NCI-H446 (cell line): ENCODE measurements around the gene C6orf89.
"Not testable (repeated sequence)": the region's sequence is repeated elsewhere in the genome, so short reads cannot be mapped to it uniquely, and the experiment has no call there.

Experiments
- DNase-seq, 2 experiments: peaks; one replicate each; lab custom pipeline; 2025; lab: John Stamatoyannopoulos, UW

C6orf89 gene

GRCh38 chr6:36924131-36924530, 38.4 kb downstream of the C6orf89 start:
- no peak for DNase-seq

DNA sequence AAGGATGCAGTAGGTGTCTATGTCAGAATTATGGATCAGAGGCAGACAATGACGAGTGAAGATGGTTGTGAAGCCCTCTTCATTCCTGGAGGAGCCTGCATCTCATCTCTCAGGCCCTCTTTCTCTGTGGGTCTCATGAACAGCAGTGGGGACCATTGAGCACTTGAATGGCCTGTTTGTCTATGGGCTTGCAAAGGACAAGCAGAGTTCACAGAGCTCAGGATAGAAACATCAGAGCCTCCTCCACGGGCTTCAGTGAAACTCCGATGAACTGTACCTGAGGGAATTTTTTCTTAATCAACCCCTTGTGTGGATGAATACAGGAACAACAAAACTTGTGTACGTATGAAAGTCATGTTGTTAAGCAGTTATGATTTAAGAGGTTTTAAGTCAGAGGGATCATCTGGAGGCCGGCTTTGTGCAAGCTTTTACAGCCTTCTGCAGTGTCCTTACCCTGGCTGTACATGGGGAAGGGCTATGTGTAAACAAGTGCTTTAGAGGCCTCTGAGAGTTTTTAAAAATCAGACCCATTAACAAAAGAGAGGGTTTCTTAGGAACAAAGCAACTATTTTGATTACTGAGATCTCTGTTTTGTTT, 39.1 kb downstream of the C6orf89 start:
- no peak for DNase-seq

GRCh38 chr6:36925809-36926208, 40.1 kb downstream of the C6orf89 start:
- no peak for DNase-seq

- no peak for DNase-seq
These were observed 41.2 kb downstream of the C6orf89 start for GRCh38 chr6:36926708-36927513.

DNA sequence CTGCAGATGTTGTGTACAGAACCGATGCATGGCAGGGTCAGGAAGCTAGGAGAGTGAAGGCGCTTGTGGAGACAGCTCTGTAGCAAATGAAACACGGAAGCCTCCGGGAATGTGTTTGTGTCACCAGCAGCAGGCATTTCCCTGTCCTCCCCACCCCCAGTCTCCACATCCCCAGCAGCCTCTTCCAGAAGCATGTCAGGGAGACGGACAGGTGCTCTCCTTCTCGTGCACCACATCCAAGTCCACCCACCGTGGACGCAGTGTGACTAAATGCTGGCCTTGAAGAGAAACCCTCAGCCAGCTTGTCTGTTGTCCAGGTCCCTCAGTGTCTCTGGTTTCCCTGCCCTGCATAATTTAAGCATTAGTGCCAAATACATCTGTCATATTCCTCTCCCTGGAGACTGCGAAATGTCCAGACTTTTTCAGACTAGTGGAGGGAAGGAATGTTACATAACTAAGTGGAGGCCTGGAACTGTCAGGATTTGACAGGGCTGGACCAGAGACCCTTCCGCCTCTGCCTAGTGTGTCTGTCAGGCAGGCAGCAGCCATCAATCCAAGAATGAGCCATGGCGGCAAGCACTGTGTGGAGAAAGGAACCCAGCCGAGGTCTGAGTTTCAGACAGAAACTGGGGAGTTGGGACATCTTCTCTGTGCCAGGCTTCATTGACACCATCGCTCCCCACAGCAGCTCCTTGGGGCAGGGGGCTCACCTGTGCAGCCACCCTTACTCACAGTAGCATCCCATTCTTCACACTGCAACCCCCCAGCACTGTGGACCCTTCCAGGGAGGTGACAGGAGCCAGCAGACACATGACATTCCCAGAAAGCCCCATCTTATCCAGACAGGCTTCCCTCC, 42.2 kb downstream of the C6orf89 start:
- DNase-seq: no peak

GRCh38 chr6:36928547-36928918, 42.8 kb downstream of the C6orf89 start:
- DNase-seq: no peak

DNA sequence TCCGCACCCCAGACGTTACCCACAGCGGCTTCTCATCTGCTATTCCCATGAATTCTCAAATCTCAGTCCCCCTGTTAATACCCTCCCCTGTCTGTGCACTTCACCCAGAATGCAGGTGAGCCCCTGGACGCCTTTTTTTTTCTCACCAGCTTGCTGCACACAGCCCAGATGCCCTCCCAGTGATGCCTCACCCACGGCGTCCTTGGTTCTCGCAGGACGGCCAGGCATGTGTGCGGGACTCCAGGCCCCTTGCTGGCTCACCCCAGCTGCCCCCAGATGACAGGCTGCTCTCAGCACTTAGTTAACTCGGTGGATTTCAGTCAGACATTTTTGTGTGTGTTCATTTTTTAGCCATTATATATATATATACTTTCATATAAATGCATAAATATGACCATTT, 43.4 kb downstream of the C6orf89 start:
- DNase-seq: no peak

- DNase-seq: no peak
These were observed 43.9 kb downstream of the C6orf89 start for GRCh38 chr6:36929607-36930006.

DNA sequence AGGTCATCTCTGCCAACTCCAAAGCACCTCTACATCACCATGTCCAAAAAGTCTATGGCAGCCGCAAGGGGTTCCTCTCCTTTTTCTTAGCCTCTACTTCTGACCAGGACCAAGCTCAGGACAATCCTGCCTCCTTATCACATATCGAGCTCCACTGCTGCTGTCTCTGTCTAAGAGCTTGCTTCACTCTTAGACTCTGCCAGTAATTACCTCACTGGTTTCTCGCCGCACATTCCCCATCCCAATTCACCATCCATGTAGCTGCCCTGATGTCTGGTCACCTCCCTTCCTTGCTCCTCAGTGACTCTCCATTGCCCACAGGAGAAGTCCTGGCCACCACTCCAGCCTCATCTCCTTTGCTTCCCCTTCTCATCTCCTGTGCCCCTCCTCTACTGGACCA, 44.7 kb downstream of the C6orf89 start:
- no peak for DNase-seq

- DNase-seq: no peak
These were observed 47.4 kb downstream of the C6orf89 start for GRCh38 chr6:36933102-36933501.

DNA sequence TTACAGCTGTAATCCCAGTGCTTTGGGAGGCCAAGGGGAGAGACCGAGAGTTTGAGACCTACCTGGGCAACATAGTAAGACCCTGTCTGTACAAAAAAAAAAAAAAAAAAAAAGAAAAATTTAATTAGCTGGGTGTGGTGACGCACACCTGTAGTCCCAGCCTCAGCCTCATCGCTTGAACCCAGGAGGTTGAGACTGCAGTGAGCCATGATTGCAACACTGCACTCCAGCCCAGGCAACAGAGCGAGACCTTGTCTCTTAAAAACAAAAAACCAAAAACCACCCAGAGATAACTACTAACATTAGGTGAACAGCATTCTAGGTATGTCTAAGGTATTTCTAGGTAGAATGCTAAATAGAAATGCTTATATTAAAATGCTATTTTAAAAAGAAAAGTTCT, 47.8 kb downstream of the C6orf89 start:
- DNase-seq: no peak

DNA sequence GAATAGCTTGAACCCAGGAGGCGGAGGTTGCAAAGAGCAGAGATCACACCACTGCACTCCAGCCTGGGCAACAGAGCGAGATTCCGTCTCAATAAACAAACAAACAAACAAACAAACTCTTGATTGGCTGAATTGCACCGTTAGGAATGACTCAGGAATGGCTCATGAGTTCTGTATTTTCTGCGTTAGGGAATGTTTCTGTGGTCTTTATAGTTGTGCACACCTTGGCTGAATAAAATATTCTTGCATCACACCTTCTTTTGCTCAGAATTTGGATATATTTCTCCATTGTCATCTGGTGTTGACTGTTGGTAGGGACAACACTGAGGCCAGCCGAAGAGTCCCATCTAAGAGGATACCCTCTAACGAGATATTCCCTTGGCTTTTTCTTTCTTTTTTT, 49.1 kb downstream of the C6orf89 start:
- no peak for DNase-seq

DNA sequence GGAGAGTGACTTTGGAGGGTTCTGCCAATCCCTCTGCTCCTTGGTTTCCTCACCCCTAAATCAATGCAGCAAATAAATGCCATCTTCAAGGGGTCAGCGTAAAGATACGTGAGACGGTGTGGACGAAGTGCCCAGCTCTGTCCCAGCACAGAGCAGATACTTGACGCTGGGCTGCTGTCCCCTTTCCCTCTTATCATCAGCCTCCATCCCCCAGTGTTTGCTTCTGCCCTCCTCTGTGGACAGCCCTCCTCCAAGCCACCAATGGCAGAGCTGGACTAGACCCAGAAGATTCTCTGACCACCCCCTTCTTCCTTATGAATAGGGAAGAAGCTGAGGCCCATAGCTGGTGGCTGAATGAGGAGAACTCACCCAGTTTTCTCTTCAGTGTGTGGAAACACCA, 51.1 kb downstream of the C6orf89 start:
- DNase-seq: no peak

DNA sequence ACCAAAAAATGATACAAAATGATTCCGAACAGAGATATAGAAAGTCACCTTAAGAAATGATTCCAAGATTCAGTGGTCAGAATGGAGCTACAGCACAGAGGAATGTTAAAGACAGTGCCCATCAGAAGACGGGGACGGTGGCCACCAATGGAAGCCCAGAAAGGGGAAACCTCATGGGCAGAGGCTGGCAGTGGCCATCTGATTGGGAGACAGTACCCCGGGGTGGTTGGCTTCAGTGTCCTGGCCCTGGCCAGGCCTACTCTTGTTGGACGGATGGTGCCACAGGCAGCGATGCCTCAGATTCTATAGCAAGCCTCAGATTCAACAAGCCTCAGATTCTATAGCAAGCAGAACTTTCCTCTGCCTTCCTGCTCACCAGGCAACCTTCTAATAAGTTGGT, 52.1 kb downstream of the C6orf89 start:
- DNase-seq: no peak

- DNase-seq: no peak
These were observed 52.8 kb downstream of the C6orf89 start for GRCh38 chr6:36938536-36938935.

- DNase-seq: not testable (repeated sequence)
These were observed 53.3 kb downstream of the C6orf89 start for GRCh38 chr6:36939005-36939404.

DNA sequence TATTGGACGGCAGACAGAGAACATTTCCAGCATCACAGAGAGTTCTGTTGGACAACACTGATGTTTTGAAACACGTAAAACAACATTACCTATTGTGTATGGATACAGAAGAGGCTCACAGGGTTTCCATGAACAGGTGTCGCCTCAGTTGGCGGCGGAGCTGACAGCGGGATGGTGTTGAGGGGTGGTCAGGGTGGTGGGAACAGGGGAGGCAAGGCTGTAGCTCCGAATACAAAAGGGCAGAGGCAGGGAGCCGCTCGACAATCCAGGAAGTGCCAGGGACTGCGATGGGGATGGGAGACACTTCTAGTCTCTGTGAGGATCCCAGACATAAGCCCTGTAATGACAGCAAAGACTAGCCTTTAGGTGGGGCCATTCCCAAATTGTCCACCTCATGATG, 54.3 kb downstream of the C6orf89 start:
- DNase-seq: no peak

DNA sequence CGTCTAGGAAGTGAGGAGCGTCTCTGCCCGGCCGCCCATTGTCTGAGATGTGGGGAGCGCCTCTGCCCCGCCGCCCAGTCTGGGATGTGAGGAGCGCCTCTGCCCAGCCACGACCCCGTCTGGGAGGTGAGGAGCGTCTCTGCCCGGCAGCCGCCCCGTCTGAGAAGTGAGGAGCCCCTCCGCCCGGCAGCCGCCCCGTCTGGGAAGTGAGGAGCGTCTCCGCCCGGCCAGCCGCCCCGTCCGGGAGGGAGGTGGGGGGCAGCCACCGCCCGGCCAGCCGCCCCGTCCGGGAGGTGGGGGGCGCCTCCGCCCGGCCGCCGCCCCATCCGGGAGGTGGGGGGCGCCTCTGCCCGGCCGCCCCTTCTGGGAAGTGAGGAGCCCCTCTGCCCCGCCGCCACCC, 55.8 kb downstream of the C6orf89 start:
- not testable (repeated sequence) for DNase-seq

DNA sequence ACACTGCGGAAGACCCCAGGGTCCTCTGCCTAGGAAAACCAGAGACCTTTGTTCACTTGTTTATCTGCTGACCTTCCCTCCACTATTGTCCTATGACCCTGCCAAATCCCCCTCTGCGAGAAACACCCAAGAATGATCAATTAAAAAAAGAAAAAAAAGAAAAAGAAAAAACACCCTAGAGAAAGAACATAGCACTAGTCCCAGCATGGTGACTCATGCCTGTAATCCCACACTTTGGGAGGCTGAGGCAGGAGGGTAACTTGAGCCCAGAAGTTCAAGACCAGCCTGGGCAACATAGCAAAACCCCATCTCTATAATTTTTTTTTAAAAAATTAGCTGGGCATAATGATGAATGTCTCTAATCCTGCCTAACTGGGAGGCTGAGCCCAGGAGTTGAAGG, 56.6 kb downstream of the C6orf89 start:
- not testable (repeated sequence) for DNase-seq

DNA sequence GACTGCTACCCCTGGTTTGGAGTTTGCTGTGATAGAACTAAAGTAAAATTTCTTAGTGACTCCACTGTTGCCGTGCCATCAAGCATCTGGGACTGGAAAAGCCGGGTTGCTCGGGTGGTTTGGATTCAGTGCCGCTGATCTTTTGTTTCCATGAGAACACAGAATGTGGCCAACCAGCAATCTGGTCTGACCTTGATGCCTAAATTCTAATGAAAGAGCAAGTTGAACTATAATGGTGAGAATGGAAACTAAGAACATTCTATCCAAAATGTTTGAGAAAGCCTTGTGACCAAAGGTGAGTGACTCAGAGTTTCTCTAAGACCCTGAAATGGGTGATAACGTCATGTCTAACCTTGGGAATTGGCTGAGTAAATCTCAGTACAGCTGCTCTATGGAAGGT, 58.9 kb downstream of the C6orf89 start:
- no peak for DNase-seq

DNA sequence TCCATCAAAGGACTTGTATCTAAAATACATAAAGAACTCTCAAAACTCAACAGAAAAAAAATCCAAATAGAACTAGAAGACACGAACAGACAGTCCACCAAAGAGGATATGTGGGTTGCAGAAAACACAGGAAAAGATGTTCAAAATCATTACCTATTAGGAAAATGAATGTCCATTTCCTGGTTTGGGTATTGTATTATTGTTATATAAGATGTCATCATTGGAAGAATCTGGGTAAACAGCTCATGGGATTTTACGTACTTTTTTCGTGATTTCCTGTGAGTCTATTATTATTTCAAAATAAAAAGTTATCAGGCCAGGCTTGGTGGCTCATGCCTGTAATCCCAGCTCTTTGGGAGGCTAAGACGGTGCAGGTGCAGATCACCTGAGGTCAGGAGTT, 59.5 kb downstream of the C6orf89 start:
- no peak for DNase-seq

DNA sequence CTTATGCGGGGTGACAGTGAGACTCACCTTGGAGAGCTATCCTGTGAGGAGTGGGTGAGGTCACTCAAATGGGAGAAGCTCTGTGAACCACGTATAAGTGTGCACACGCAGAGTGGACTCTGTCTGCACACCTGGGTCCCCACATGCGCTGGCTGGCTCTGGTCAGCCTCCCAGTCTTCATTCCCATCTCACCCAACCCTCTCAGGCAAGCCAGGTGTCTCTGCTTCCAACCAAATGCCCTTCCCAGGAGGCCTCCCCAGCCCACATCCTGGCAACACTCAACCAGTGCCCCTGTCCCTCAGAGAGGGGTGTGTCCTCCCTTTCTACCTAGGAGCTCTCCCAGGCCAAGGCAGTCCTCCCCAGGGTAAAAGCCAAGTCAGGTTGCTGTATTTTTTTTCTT, 60.8 kb downstream of the C6orf89 start:
- no peak for DNase-seq
